IMR-90 (cell line): ENCODE data around the gene SCARF2. TPM values are rescaled to one million over a fixed set of nuclear protein-coding genes. Genes with fewer than 3 reads are reported as not detected.

Experiments used
- ATAC-seq: fragments of 200-7000 bp; cut with Tn5 transposase; 2 replicates; pipeline ENCODE4 v1.9.1; 2020; ENCODE audit warnings: low read depth, mild to moderate bottlenecking, moderate library complexity
- BruUV-seq: library from RNA; stranded (reverse); fragments of 400-500 nt; replicated peaks from 2 replicates; lab custom pipeline; 2021; lab: Mats Ljungman, UMichigan
- CTCF ChIA-PET: fragments of 300-600 bp; formaldehyde crosslinking; extraction: SDS; loops from one replicate; lab custom pipeline; 2021; ENCODE audit warnings: antibody characterized with exemption; lab: Yijun Ruan, JAX
- POLR2A ChIA-PET: fragments of 300-600 bp; sonication (Branson Sonifier 250); formaldehyde crosslinking; loops from one replicate; lab custom pipeline; 2022; ENCODE audit warnings: antibody characterized with exemption; ENCODE audit not compliant: unreplicated experiment; lab: Charles Lee
- DNase-seq: peaks from one replicate; pipeline ENCODE4 v3.0.0; 2013
- H2AFZ ChIP-seq: replicated peaks from 2 replicates; pipeline ENCODE3; 2013; ENCODE audit warnings: low read length, mild to moderate bottlenecking; ENCODE audit not compliant: poor library complexity
- H2AK5ac ChIP-seq: 2 replicates; pipeline ENCODE4 v1.6.1; 2013; ENCODE audit warnings: low read depth, low read length, inconsistent platforms
- H2AK9ac ChIP-seq: replicated peaks from 2 replicates; pipeline ENCODE3; 2013; ENCODE audit warnings: mild to moderate bottlenecking, low read depth, low read length, moderate library complexity; ENCODE audit not compliant: poor library complexity
- H2BK120ac ChIP-seq: 2 replicates; pipeline ENCODE4 v1.6.1; 2013; ENCODE audit warnings: low read depth, low read length, inconsistent platforms
- H2BK15ac ChIP-seq: 3 replicates; pipeline ENCODE4 v1.6.1; 2013; ENCODE audit warnings: low read depth, low read length, inconsistent platforms
- H2BK20ac ChIP-seq: 2 replicates; pipeline ENCODE4 v1.6.1; 2013; ENCODE audit warnings: low read depth, mild to moderate bottlenecking, inconsistent platforms, low read length, moderate library complexity
- H2BK5ac ChIP-seq: 2 replicates; pipeline ENCODE4 v1.6.1; 2013; ENCODE audit warnings: mild to moderate bottlenecking, low read depth, low read length, inconsistent platforms; ENCODE audit not compliant: poor library complexity, severe bottlenecking
- H3K14ac ChIP-seq: replicated peaks from 2 replicates; pipeline ENCODE4 v1.6.1; 2013; ENCODE audit warnings: low read depth, low read length, inconsistent platforms
- H3K18ac ChIP-seq: 2 replicates; pipeline ENCODE4 v1.6.1; 2013; ENCODE audit warnings: low read depth, low read length, control low read depth
- H3K23ac ChIP-seq: 2 replicates; pipeline ENCODE4 v1.6.1; 2013; ENCODE audit warnings: low read depth, low read length, inconsistent platforms
- H3K27ac ChIP-seq: 2 replicates; pipeline ENCODE4 v1.5.1; 2013; ENCODE audit warnings: mild to moderate bottlenecking, control low read depth, low read length; ENCODE audit not compliant: insufficient read depth
- H3K27me3 ChIP-seq: 2 replicates; pipeline ENCODE4 v1.6.1; 2013; ENCODE audit warnings: low read length; ENCODE audit not compliant: control insufficient read depth, insufficient read depth
- H3K36me3 ChIP-seq: 2 replicates; pipeline ENCODE4 v1.6.1; 2013; ENCODE audit warnings: low read length, mixed read lengths; ENCODE audit not compliant: control insufficient read depth, insufficient read depth
- H3K4ac ChIP-seq: 2 replicates; pipeline ENCODE4 v1.6.1; 2013; ENCODE audit warnings: low read depth, low read length, inconsistent platforms
- H3K4me1 ChIP-seq: 2 replicates; pipeline ENCODE4 v1.6.1; 2013; ENCODE audit warnings: low read length, mixed read lengths; ENCODE audit not compliant: control insufficient read depth, insufficient read depth
- H3K4me2 ChIP-seq: 2 replicates; pipeline ENCODE4 v1.6.1; 2013; ENCODE audit warnings: low read depth, mild to moderate bottlenecking, control low read depth, low read length, moderate library complexity
- H3K4me3 ChIP-seq: 2 replicates; pipeline ENCODE4 v1.5.1; 2013; ENCODE audit warnings: low read depth, mild to moderate bottlenecking, control low read depth, low read length, moderate library complexity; ENCODE audit not compliant: insufficient read depth
- H3K56ac ChIP-seq: 2 replicates; pipeline ENCODE4 v1.6.1; 2013; ENCODE audit warnings: low read length, inconsistent platforms; ENCODE audit not compliant: insufficient read depth; ENCODE audit errors: extremely low read depth
- H3K79me1 ChIP-seq, 2 experiments: 2 replicates each; pipeline ENCODE4 v1.6.1; 2013; ENCODE audit warnings: low read length in 2 of 2, inconsistent platforms in 1 of 2, low read depth in 1 of 2
- H3K9ac ChIP-seq: 2 replicates; pipeline ENCODE4 v1.6.1; 2013; ENCODE audit warnings: low read depth, low read length, control low read depth
- H3K9me1 ChIP-seq: 2 replicates; pipeline ENCODE4 v1.6.1; 2013; ENCODE audit warnings: low read length, inconsistent platforms; ENCODE audit not compliant: insufficient read depth
- H3K9me3 ChIP-seq: 2 replicates; pipeline ENCODE4 v1.6.1; 2013; ENCODE audit warnings: low read length; ENCODE audit not compliant: control insufficient read depth, insufficient read depth
- H4K20me1 ChIP-seq: 2 replicates; pipeline ENCODE4 v1.6.1; 2013; ENCODE audit warnings: low read length, inconsistent platforms; ENCODE audit not compliant: insufficient read depth
- H4K5ac ChIP-seq: 2 replicates; pipeline ENCODE4 v1.6.1; 2013; ENCODE audit warnings: mild to moderate bottlenecking, low read depth, low read length, control low read depth
- H4K8ac ChIP-seq, 2 experiments: 2 replicates each; pipeline ENCODE4 v1.6.1; 2013; ENCODE audit warnings: low read depth in 2 of 2, low read length in 2 of 2, control low read depth in 1 of 2, inconsistent platforms in 1 of 2
- H4K91ac ChIP-seq: 2 replicates; pipeline ENCODE4 v1.6.1; 2013; ENCODE audit warnings: low read depth, low read length, inconsistent platforms; ENCODE audit not compliant: insufficient read depth
- NFE2L2 ChIP-seq: fragments of 150-350 bp; IDR thresholded peaks from 2 replicates; pipeline ENCODE4 v1.6.1; 2016; ENCODE audit warnings: low read depth, mild to moderate bottlenecking, low read length
- POLR2A ChIP-seq: IDR thresholded peaks from 2 replicates; pipeline ENCODE4 v1.6.1; 2012; ENCODE audit warnings: mild to moderate bottlenecking, low read depth, low read length
- RAD21 ChIP-seq: IDR thresholded peaks from 2 replicates; pipeline ENCODE4 v1.6.1; 2012; ENCODE audit warnings: low read length, improper control_type of control experiment
- RFX5 ChIP-seq: IDR thresholded peaks from 2 replicates; pipeline ENCODE4 v1.8.0; 2012; ENCODE audit warnings: low read depth, mild to moderate bottlenecking, low read length, moderate library complexity
- WGBS, 2 experiments: methylation state at CpG; one replicate each; pipeline versions ENCODE4 v1.1.5 to v1.1.7; 2013; ENCODE audit warnings: missing lambda C conversion rate in 2 of 2; ENCODE audit not compliant: insufficient read length in 1 of 2; ENCODE audit errors: extremely low coverage in 2 of 2; 5-methylcytosine and 5-hydroxymethylcytosine counted together
- dilution Hi-C: fragments of 300-500 bp; cut with HindIII; formaldehyde crosslinking; loops from one replicate; pipeline ENCODE4 v1.14.3; 2018; ENCODE audit warnings: low sequenced_read_pairs; ENCODE audit not compliant: unreplicated experiment
- in situ Hi-C: fragments of 300-500 bp; cut with MboI; formaldehyde crosslinking; loops from 3 replicates; pipeline ENCODE4 v1.14.3; 2019; ENCODE audit warnings: low sequenced_read_pairs, inconsistent platforms, mixed read lengths
- intact Hi-C: fragments of 100-400 bp; cut with micrococcal nuclease; formaldehyde crosslinking; loops from 2 replicates; pipeline ENCODE4 v1.10.0; 2022
- polyA plus RNA-seq, 3 experiments: library from polyadenylated mRNA; depleted of rRNA; stranded (reverse); fragments of >200 nt; gene quantifications; 2 replicates each; pipeline ENCODE4 v1.2.3, GENCODE V29; 2012; ENCODE audit warnings: low replicate concordance in 1 of 3
- total RNA-seq: library from RNA; depleted of rRNA; stranded (reverse); fragments of >200 nt; gene quantifications from 2 replicates; pipeline ENCODE4 v1.2.3, GENCODE V29; 2012

SCARF2 gene
- total and polyA plus RNA-seq, 2 of the 4 experiments (the other 2 are of a cell fraction) = 3.4 to 37.0 TPM

DNA sequence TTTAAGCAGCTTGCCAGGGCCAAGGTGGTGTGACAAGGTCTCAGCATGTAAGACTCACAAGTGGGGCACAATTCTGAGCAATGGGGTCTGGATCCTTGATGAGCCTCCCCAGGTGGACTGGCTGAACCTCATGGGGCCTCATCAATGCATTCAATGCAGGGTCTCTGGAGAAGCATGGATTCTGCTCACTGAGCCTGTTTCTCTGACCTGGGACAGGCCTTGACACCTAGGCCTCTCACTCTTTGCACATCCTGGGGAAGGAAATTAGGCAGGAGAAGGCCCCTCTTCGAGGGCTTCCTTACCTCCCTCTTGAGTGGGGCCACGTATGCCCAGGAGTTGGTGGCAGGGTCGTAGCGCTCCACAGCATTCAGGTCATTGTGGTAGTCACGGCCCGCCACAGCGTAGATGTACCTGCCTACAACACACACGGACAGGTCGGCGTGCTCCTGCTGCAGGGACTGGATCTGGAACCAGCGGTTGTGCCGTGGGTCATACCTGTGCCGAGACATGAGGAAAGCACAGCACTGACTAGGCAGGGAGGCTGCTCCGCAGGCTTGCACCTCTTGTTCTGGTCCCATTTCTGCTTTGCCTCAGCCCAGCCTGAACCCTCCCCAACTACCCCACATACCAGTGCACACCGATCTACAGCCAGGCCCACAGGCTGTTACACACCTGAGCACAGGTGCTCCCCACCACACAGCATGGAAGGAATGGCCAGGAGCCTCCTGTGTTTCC lies 20.0 kb upstream of the SCARF2 start:
- H3K4me1 ChIP-seq = peaks cover 5% of the 10 kb centered on the region
- no TSS peak for BruUV-seq
- no peak overlapping the region for H3K4me3 ChIP-seq
- no peak overlapping the region for H3K23ac ChIP-seq
- WGBS, 2 experiments = 96% methylated on average over 12 of the region's 15 CpGs; no CpG with 5 or more reads in 1 of the 2 experiments
- no peak overlapping the region for H3K4ac ChIP-seq
- H3K9me1 ChIP-seq = no peaks in the 10 kb centered on the region
- no peak overlapping the region for H4K5ac ChIP-seq
- no peak overlapping the region for H2AFZ ChIP-seq
- intact Hi-C loops (loop anchor here (5.0 kb wide), 2 partner anchors 40 to 300 kb away; partner anchors contain the start of gene KLHL22), dilution Hi-C loops (no loop called here), in situ Hi-C loops (loop anchor here (10.0 kb wide), 2 partner anchors 63 to 303 kb away; partner anchors contain the start of genes CCDC188 and ZNF74)
- no peak overlapping the region for H3K18ac ChIP-seq
- no peaks in the 10 kb centered on the region for H3K9me3 ChIP-seq
- no peak overlapping the region for H2BK120ac ChIP-seq
- H4K20me1 ChIP-seq = no peaks in the 10 kb centered on the region
- ATAC-seq (no peak), DNase-seq (no peak)
- no peak overlapping the region for H4K91ac ChIP-seq
- no peak overlapping the region for H4K8ac ChIP-seq
- H2AK5ac ChIP-seq = no peak overlapping the region
- no peak overlapping the region for H2BK20ac ChIP-seq
- H2BK5ac ChIP-seq = no peak overlapping the region
- H3K27ac ChIP-seq = no peak overlapping the region
- no peaks in the 10 kb centered on the region for H3K27me3 ChIP-seq
- peaks cover 19% of the 10 kb centered on the region for H3K36me3 ChIP-seq
- no peak overlapping the region for H3K56ac ChIP-seq
- H3K4me2 ChIP-seq = no peak overlapping the region
- H3K79me1 ChIP-seq = peaks cover 0 to 12% of the 10 kb centered on the region in 2 experiments; a peak in 2 of 4 replicates
- H2AK9ac ChIP-seq = no peak overlapping the region
- H3K9ac ChIP-seq = no peak overlapping the region
- ChIA-PET CTCF (no interaction called here), POLR2A (no interaction called here)
- TF ChIP-seq RAD21 = no peak
- no peak for TF ChIP-seq RFX5
- no peak for TF ChIP-seq NFE2L2
- no peak for TF ChIP-seq POLR2A
- H3K14ac ChIP-seq = no peak overlapping the region
- H2BK15ac ChIP-seq = no peak overlapping the region
